ENCODE measurements around the gene STAC2. TPM values are rescaled to one million over a fixed set of nuclear protein-coding genes. Genes with fewer than 3 reads are reported as not detected.

Gene STAC2
- total and polyA plus RNA-seq, 9 of the 15 experiments (the other 6 are each of a cell fraction or from before 2014, with no cell fraction given) = not detected

DNA sequence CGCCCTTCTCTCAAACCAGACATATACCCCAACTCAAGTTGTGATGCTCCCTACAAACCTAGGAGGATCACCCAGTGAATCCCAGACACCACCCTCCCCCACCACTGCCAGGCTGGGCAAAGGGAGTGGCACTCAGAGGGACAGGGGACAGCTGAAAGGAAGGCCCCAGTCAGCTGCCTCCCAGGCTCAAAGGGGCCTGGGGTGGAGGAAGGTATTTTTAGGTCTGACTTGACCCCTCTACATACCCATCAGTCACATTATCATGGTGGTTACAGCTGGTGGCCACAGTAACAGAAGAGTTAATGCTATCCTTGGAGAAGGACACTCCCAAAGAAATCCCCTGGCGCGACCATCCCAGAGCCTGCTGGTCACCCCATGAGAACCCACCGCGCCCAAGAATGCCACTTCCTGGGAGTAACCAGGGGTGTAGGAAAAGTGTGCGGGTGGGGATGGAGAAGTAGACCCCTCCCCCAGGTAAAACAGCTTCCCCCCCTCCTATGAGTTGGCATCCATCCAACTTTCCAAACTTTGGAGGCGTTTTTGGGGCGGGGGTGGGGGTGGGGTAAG, 29.4 kb downstream of the STAC2 start:
- no peak for ATAC-seq
- no peaks in the 10 kb centered on the region for H3K27me3 ChIP-seq (ENCODE audit: control insufficient read depth in 2 of 2, insufficient read depth in 2 of 2, low read length in 2 of 2)
- peaks cover 3% of the 10 kb centered on the region; the same call in 1 of the 2 replicates for H4K20me1 ChIP-seq (replicated peaks; ENCODE audit: control insufficient read depth, insufficient read depth, low read length)
- POLR2A ChIA-PET = interaction anchor here (0.6 to 1.5 kb wide), 4 partner anchors 10 to 799 kb away, joined by 3 to 6 read pairs (median 4); no protein-coding TSS in a partner anchor
- TF ChIP-seq ZBTB7A (IDR thresholded peaks at IDR 0.05; ENCODE audit: borderline replicate concordance, control insufficient read depth, low read depth, low read length) (peak; percentile 20; the same call in 1 of the 2 replicates), ZNF184 (CRISPR knock-in tag; IDR thresholded peaks at IDR 0.05) (no peak), MEF2A (IDR thresholded peaks at IDR 0.05; ENCODE audit: control insufficient read depth, low read depth, low read length) (no peak), NFIC (IDR thresholded peaks at IDR 0.05) (peak; percentile 92), PHF20 (IDR thresholded peaks at IDR 0.05; ENCODE audit: partially characterized antibody) (no peak), NCOA2 (IDR thresholded peaks at IDR 0.05; ENCODE audit: partially characterized antibody in 2 of 2) (no peak), BRD4 (IDR thresholded peaks at IDR 0.05) (no peak), RFX1 (IDR thresholded peaks at IDR 0.05) (no peak), ELF1 (tag; IDR thresholded peaks at IDR 0.05) (no peak), RUNX1 (IDR thresholded peaks at IDR 0.05; ENCODE audit: low read depth) (no peak), TAF7 (tag; IDR thresholded peaks at IDR 0.05) (no peak), STAT5A (IDR thresholded peaks at IDR 0.05; ENCODE audit: borderline replicate concordance, low read length) (no peak), RBM25 (IDR thresholded peaks at IDR 0.05; ENCODE audit: low read depth, low read length, severe bottlenecking) (no peak)
- TF ChIP-seq, protein P1, sequence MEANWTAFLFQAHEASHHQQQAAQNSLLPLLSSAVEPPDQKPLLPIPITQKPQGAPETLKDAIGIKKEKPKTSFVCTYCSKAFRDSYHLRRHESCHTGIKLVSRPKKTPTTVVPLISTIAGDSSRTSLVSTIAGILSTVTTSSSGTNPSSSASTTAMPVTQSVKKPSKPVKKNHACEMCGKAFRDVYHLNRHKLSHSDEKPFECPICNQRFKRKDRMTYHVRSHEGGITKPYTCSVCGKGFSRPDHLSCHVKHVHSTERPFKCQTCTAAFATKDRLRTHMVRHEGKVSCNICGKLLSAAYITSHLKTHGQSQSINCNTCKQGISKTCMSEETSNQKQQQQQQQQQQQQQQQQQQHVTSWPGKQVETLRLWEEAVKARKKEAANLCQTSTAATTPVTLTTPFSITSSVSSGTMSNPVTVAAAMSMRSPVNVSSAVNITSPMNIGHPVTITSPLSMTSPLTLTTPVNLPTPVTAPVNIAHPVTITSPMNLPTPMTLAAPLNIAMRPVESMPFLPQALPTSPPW (CRISPR knock-in tag; IDR thresholded peaks at IDR 0.05) = 0 out of 2 replicates have a peak, but pooled peaks have one; percentile 10
- TF ChIP-seq, protein P2, sequence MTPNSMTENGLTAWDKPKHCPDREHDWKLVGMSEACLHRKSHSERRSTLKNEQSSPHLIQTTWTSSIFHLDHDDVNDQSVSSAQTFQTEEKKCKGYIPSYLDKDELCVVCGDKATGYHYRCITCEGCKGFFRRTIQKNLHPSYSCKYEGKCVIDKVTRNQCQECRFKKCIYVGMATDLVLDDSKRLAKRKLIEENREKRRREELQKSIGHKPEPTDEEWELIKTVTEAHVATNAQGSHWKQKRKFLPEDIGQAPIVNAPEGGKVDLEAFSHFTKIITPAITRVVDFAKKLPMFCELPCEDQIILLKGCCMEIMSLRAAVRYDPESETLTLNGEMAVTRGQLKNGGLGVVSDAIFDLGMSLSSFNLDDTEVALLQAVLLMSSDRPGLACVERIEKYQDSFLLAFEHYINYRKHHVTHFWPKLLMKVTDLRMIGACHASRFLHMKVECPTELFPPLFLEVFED (CRISPR knock-in tag; conservative IDR thresholded peaks at IDR 0.05) = no peak
- H3K4me3 ChIP-seq = no peak overlapping the region
- H3K27ac ChIP-seq (ENCODE audit: extremely low read depth, low read depth, low read length) = no peak overlapping the region
- no peaks in the 10 kb centered on the region for H3K9me3 ChIP-seq (replicated peaks; ENCODE audit: control insufficient read depth, insufficient read depth, low read depth, low read length)
- peaks cover 32% of the 10 kb centered on the region; the same call in 2 of the 3 replicates for H3K36me3 ChIP-seq (ENCODE audit: control insufficient read depth, insufficient read depth, low read length)
- peak overlapping the region; percentile 78 for H3K4me2 ChIP-seq (ENCODE audit: insufficient read depth, low read length)
- H3K9ac ChIP-seq (ENCODE audit: insufficient read depth in 1 of 2, low read depth in 2 of 2, low read length in 2 of 2) = peak overlapping the region in 1 of 2 experiments; percentile 46; a peak in 1 of 4 replicates
- BruUV-seq (replicated peaks) = no TSS peak
- no peak for DNase-seq (ENCODE audit: extremely low read depth in 1 of 4, low spot score in 3 of 4)
- in situ Hi-C loops (cut with MboI) = no loop called here
- H2AFZ ChIP-seq (ENCODE audit: low read depth, low read length) = no peak overlapping the region
- peaks cover 32% of the 10 kb centered on the region for H3K79me2 ChIP-seq (ENCODE audit: control insufficient read depth, insufficient read depth, low read length)
- CTCF ChIA-PET (ENCODE audit: low intra/inter-chr PET ratio) = no interaction called here
- FAIRE-seq = no peak
- intact Hi-C loops (cut with micrococcal nuclease) = no loop called here
- H3K4me1 ChIP-seq (replicated peaks in 1 of 2; ENCODE audit: control insufficient read depth in 2 of 2, insufficient read depth in 2 of 2, low read length in 2 of 2) = peaks cover 33 to 49% of the 10 kb centered on the region in 2 experiments; a peak in 4 of 5 replicates
- WGBS (ENCODE audit: insufficient coverage, low coverage, missing lambda C conversion rate) = 71% methylated on average over 5 of the region's 8 CpGs
- H3K9me1 ChIP-seq (ENCODE audit: control insufficient read depth, insufficient read depth, low read length) = no peaks in the 10 kb centered on the region

Data from K562 (cell line).